MCF 10A (cell line): ENCODE data around the gene EIPR1. TPM values are rescaled to one million over a fixed set of nuclear protein-coding genes. Genes with fewer than 3 reads are reported as not detected.

Source experiments
- BruUV-seq: library from RNA; stranded (reverse); fragments of 400-500 nt; replicated peaks from 2 replicates; lab custom pipeline; 2021; lab: Mats Ljungman, UMichigan
- CTCF ChIA-PET: fragments of 300-600 bp; sonication (Branson Sonifier 250); formaldehyde crosslinking; extraction: SDS; loops from one replicate; lab custom pipeline; 2021; ENCODE audit warnings: antibody characterized with exemption, inconsistent platforms; lab: Yijun Ruan, JAX
- POLR2A ChIA-PET: fragments of 300-600, 350-650 bp; sonication (Branson Sonifier 250); formaldehyde crosslinking; extraction: SDS; loops from one replicate; lab custom pipeline; 2020; ENCODE audit warnings: antibody characterized with exemption, inconsistent platforms; lab: Yijun Ruan, JAX
- DNase-seq: peaks from one replicate; pipeline ENCODE4 v3.0.0-alpha.2; 2018; ENCODE audit not compliant: unreplicated experiment
- H3K27ac Mint-ChIP-seq: one replicate; pipeline ENCODE4 v1.8.0; 2022; ENCODE audit warnings: mild to moderate bottlenecking, low read depth, mixed read lengths; ENCODE audit not compliant: unreplicated experiment
- H3K27me3 Mint-ChIP-seq: one replicate; pipeline ENCODE4 v1.8.0; 2022; ENCODE audit warnings: mixed read lengths; ENCODE audit not compliant: insufficient read depth, unreplicated experiment
- H3K36me3 Mint-ChIP-seq: one replicate; pipeline ENCODE4 v1.8.0; 2022; ENCODE audit warnings: mild to moderate bottlenecking, moderate library complexity, mixed read lengths; ENCODE audit not compliant: insufficient read depth, unreplicated experiment
- H3K4me1 Mint-ChIP-seq: one replicate; pipeline ENCODE4 v1.8.0; 2022; ENCODE audit warnings: mixed read lengths; ENCODE audit not compliant: insufficient read depth, unreplicated experiment
- H3K4me3 Mint-ChIP-seq: one replicate; pipeline ENCODE4 v1.8.0; 2022; ENCODE audit warnings: mild to moderate bottlenecking, moderate library complexity, mixed read lengths; ENCODE audit not compliant: unreplicated experiment
- H3K9me3 Mint-ChIP-seq: one replicate; pipeline ENCODE4 v1.8.0; 2022; ENCODE audit warnings: mixed read lengths; ENCODE audit not compliant: unreplicated experiment
- intact Hi-C: fragments of 100-400 bp; cut with micrococcal nuclease; formaldehyde crosslinking; loops from 2 replicates; pipeline ENCODE4 v1.14.1; 2022
- total RNA-seq: library from RNA; stranded (reverse); gene quantifications from 2 replicates; pipeline ENCODE4 v1.2.3, GENCODE V29; 2022
- TF ChIP-seq, protein P1 (sequence below): fragments of 200-600 bp; IDR thresholded peaks from one replicate; pipeline ENCODE4 v1.8.0; 2022; ENCODE audit warnings: antibody characterized with exemption, mild to moderate bottlenecking; ENCODE audit not compliant: unreplicated experiment

Gene EIPR1
- total RNA-seq, 1 experiment from 2014 or later: 49.0 TPM

DNA sequence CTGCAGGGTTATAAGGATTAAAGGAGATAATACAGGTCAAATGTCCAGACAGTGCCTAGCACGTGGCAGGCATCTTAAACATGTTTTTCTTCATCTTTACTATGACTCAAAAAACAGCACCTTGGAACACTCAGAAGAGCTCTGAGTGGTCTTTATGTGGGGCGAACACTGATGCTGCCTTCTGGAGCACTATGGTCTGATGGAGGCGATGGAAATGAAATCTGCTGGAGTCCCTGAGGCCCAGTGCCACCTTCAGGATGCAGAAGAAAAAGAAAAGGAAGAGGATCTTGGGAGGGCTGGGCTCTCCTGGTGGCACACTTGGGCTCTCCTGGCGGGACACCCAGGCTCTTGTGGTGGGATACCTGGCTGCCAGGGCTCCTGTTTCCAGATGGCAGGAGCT is 171.8 kb downstream of the EIPR1 start:
- Mint-ChIP-seq H3K9me3 (no peaks in the 10 kb centered on the region), H3K27ac (no peak overlapping the region), H3K27me3 (no peaks in the 10 kb centered on the region), H3K4me1 (no peaks in the 10 kb centered on the region), H3K36me3 (no peaks in the 10 kb centered on the region), H3K4me3 (no peak overlapping the region)
- intact Hi-C loops: no loop called here
- no peak for DNase-seq
- TF ChIP-seq, protein P1, sequence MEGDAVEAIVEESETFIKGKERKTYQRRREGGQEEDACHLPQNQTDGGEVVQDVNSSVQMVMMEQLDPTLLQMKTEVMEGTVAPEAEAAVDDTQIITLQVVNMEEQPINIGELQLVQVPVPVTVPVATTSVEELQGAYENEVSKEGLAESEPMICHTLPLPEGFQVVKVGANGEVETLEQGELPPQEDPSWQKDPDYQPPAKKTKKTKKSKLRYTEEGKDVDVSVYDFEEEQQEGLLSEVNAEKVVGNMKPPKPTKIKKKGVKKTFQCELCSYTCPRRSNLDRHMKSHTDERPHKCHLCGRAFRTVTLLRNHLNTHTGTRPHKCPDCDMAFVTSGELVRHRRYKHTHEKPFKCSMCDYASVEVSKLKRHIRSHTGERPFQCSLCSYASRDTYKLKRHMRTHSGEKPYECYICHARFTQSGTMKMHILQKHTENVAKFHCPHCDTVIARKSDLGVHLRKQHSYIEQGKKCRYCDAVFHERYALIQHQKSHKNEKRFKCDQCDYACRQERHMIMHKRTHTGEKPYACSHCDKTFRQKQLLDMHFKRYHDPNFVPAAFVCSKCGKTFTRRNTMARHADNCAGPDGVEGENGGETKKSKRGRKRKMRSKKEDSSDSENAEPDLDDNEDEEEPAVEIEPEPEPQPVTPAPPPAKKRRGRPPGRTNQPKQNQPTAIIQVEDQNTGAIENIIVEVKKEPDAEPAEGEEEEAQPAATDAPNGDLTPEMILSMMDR: no peak
- ChIA-PET POLR2A (no interaction called here), CTCF (no interaction called here)
- BruUV-seq: no TSS peak

DNA sequence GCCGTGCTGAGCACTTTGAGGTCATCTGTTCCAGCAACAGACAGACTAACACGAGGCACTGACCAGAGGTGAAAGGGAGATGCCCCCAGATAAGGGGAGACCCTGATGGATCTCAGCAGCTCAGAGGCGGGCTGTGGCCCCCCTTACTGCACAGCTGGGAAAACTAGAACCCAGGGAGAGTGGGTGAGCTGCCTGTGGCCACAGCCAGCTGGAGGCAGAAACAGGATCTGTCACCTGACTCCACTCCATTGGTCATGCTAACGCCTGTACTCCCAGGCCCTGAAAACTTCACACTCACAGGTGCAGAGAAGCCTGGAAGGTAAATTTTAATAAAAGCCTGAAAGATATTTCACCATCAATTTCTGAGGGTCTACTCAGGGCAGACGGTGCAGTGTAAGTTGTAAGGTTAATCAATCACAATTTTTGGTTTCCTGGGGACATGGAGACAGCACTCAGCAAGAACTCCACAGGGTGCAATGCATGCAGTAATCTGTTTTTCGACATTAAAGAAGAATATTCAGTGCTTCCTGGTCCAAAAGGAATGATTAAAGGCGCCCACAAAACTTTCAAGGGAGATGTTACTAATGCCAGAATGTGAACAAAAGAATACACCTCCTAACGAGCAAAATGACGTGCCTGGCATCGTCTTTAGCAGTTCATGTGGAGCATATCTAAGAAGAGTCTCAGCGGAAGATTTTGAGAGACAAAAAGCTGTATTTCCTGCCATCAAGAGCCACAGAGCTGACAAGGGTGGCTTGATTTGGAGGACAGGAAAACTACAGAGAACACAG is 173.4 kb downstream of the EIPR1 start:
- Mint-ChIP-seq H3K36me3 (no peaks in the 10 kb centered on the region), H3K9me3 (no peaks in the 10 kb centered on the region), H3K27me3 (no peaks in the 10 kb centered on the region), H3K4me3 (no peak overlapping the region), H3K27ac (no peak overlapping the region), H3K4me1 (no peaks in the 10 kb centered on the region)
- BruUV-seq: no TSS peak
- TF ChIP-seq, protein P1: no peak
- intact Hi-C loops: no loop called here
- POLR2A ChIA-PET: no interaction called here
- CTCF ChIA-PET: interaction anchor here (0.6 kb wide), 1 partner anchor 823 kb away, joined by 3 read pairs; no protein-coding TSS in a partner anchor
- DNase-seq: no peak

DNA sequence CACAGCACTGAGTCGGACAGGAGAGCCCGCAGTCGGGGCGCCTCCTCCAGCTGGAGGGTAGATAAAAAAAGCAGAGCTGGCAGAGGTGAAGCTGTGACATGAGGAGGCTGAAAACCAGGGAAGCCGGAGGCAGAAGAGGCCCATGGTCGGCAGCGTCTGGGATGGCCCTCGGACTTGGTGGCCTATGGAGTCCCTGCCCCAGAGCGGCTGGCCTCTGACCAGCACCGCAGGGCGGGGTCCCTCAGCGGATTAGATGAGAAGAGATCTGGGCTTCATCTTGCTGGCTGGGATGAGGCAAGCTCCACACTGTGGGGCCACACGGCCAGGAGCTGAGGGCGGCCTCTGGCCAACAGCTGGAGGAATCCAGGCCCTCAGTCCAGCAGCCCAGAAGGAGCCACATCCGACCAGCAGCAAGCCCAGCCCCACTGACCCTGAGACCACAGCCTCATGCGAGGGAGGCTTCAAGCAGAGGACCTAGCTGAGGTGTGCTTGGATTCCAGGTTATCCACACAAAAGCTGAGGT is 174.1 kb downstream of the EIPR1 start:
- TF ChIP-seq, protein P1: no peak
- Mint-ChIP-seq H3K4me1 (no peaks in the 10 kb centered on the region), H3K9me3 (no peaks in the 10 kb centered on the region), H3K4me3 (no peak overlapping the region), H3K27ac (no peak overlapping the region), H3K36me3 (no peaks in the 10 kb centered on the region), H3K27me3 (no peaks in the 10 kb centered on the region)
- ChIA-PET POLR2A (no interaction called here), CTCF (interaction anchor here (0.6 kb wide), 1 partner anchor 79 kb away, joined by 3 read pairs; no protein-coding TSS in a partner anchor)
- BruUV-seq: no TSS peak
- no peak for DNase-seq
- intact Hi-C loops: no loop called here

DNA sequence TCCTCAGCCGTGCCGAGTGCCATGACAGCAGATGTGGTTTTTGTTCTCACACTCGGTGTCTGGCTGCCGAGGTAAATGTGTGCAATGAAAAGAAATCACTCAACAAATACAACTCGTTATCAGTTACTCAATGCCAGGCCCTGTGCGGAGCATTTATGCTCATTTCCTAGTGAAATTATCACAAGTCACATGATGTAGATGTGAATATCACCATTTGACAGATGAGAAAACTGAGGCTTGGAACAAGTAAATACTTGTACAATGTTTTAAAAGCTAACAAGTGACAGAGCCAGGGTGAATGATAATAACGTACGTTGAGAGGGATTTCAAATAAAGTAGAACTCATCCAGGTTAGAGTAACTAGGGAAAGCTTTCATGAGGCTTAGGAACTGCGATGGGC is 174.7 kb downstream of the EIPR1 start:
- intact Hi-C loops: no loop called here
- H3K36me3 Mint-ChIP-seq: peaks cover under 1% of the 10 kb centered on the region
- DNase-seq: no peak
- BruUV-seq: no TSS peak
- H3K4me1 Mint-ChIP-seq: no peaks in the 10 kb centered on the region
- H3K27ac Mint-ChIP-seq: no peak overlapping the region
- no peaks in the 10 kb centered on the region for H3K9me3 Mint-ChIP-seq
- no peaks in the 10 kb centered on the region for H3K27me3 Mint-ChIP-seq
- ChIA-PET CTCF (interaction anchor here (0.6 kb wide), 1 partner anchor 23 kb away, joined by 3 read pairs; no protein-coding TSS in a partner anchor), POLR2A (no interaction called here)
- TF ChIP-seq, protein P1: no peak
- no peak overlapping the region for H3K4me3 Mint-ChIP-seq
